ENCODE results near the gene SCUBE1.
"Not testable (repeated sequence)": the region's sequence is repeated elsewhere in the genome, so short reads cannot be mapped to it uniquely, and the experiment has no call there.

Gene SCUBE1

DNA sequence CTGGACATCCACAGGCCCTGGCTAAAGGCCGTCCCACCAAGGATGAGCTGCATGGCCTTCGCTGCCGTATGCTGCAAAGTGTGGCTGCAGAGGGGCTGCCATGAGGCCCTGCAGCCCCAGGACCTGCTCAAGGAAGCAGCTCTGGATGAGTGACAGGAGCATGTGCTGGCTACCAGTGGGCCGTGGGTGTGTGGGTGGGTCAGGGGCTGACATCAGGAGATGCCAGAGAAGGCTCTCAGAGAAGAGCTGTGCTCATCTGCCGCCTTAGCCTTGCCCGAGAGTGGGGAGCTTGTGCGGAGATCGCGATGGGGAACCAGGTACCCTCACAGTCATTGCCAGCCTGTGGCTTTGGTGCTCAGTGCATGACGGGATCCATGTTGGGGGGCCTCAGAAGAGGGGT lies 41.3 kb downstream of the SCUBE1 start:
- DNase-seq (ENCODE audit: low spot score): no peak

DNA sequence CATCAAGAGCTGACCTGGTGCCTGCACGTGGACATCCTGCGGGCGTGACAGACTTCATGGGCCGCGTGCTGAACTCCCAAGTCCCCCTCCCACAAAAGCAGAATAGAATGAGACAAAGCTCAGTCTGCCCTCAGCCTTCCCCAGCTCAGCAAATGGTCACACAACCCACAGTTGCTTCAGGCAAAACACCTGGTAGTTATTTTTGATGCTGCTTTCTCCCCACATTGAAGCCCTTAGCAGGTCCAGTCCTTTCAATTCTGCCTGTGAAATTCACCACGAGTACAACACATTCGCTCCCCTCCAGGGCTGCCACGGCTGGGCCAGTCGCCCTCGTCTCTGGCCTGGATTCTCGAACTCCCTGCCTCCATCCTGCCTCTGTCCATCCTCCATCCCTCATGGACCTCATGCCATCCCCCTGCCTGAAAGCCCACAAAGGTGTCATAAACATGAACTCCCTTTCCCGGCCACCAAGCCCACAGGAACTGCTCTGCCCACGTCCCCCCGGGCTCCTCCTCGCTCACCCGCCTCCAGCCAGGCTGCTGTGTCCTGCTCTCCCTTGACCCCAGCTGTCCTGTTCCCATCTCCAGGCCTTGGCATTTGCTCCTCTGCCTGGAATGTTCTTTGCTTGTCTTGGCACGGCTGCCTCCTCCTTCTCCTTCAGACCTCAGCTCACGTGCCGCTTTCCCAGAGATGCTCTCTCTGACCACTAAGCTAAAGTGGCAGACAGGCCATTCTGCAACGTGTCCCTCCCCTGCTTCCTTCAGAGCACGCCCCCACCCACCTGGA lies 42.1 kb downstream of the SCUBE1 start:
- no peak for DNase-seq (ENCODE audit: low spot score)

DNA sequence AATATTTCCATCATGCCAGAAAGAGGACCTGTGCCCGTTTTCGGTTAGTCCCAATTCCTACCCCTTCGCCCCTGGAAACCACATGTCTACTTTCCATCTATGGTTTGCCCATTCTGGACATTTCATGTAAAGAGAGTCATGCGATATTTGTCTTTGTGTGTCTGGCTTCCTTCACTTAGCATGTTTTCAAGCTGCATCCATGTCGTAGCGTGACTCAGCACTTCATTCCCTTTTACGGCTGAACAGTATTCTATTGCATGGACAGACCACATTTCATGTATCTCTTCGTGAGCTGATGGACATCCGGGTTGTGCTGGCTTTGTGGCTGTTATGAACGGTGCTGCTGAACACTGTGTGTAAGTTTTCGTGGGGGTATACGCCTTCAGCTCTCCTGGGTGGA lies 43.4 kb downstream of the SCUBE1 start:
- no peak for DNase-seq (ENCODE audit: low spot score)

DNA sequence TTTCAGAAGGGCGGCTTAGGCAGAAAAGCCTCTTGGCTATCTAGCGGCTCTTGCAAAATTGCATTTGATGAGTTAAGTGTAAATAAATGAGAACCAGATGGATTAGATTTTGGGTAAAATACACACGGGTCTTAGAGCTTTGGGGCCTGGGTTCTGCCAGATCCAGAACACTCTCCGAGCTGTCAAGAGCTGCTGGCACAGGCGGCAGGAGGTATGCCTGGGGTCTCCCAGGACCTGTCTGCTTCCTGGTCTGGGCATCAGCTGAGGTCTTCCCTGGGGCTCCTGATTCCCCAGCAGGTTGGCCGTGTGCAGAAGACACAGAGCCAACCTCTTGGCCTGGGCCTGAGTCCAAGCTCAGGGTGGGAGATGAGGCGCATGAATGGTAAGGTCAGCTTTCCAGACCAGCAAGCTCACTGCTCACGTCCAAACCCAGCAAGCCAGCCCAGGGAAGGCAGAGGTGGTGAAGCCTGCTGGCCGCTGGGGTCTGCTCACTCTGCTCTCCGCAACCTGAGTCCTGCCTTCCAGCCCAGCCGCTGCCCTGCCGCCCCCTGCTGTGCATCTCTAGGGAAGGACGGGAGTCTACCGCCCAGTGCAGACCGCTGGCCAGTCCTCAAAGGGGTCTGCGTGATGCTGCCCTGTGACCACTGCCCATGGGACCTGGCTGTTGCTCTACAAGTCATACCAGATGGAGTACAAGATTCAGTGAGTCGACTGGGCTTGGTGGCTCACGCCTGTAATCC lies 44.9 kb downstream of the SCUBE1 start:
- DNase-seq (ENCODE audit: low spot score): no peak

DNA sequence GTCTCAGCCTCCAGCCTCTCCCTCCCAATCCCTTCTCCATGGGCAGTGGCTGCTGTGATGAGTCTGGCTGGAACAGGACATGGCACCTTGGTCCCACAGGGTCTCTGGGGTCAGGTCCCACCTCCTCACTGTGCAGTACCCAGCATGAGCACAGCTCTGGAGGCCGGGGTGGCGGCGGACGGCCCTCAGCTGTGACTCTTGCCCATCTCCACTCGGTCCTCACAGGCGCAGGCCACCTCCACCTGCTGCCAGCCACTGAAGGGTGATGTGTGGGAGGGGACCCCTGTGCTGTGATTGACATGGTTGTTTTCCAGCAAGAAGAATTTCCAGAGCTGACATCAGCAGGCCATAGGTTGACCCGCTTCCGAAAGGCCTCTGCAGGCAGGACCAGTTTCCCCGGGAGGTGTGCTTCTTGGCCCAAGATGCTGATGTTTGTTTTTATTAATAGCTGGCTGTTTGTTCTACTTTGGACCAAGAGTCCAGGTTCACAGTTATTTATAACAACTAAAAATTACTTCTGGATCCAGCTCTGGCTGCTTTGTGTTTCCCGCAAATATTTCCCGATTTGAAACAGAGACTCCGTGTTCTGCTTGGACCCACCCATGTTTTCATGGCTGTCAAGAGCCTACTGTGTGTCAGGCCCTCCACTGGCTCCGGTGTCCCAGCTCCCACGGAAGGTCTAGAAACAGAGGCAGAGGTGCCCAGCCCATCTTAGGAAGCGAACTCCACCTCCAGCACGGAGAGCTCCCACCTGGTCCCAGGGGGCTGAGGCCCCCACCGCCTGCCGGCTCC lies 45.7 kb downstream of the SCUBE1 start:
- DNase-seq (ENCODE audit: low spot score): no peak

DNA sequence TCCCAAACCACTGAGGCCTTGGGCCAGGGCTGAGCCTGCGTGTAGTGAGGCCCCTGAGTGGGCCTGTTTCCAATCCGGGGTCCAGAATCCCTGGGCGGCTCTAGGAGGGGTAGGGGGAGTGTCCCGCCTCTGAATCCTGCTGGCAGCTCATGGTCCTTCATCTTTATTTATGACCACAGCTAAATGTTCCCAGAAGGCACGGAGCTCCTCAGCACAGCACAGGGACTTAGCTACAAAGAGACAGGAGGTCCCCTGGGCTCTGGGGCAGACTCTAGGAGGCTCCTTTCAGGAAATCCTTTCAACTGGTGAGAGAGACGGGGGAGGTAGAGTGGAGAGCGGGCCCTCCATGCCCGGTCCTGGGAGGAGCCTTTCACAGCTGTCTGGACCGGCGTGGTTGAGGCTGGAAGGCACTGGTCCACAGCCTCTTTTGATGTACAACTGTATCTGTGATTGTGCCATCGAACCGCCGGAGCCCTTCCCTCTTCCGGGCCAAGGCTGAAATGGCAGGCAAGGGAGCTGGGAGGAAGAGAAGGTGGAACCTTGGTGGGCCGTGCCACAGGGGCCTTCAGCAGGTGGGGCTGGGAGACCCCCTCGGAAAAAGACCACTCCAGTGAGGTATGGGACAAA lies 46.8 kb downstream of the SCUBE1 start:
- DNase-seq (ENCODE audit: low spot score): no peak

DNA sequence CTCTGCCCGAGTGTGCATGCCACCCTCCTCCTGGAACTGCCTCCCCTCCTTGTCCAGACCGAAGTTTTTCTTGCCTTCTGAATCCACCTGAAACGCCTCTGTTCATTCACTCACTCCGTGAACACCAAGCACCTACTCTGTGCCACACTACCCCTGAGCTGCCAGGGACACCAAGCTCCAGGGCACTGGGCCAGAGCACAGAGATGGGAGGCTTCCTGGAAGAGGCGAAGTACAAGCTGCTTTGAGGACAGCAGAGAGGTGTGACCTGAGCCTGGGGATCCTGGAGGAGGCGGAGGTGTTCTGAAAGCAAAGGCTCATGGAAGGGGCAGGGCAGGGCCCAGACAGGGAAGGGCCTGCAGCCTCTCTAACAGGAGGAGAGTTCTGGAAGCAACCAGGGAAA lies 47.5 kb downstream of the SCUBE1 start:
- no peak for DNase-seq (ENCODE audit: low spot score)

DNA sequence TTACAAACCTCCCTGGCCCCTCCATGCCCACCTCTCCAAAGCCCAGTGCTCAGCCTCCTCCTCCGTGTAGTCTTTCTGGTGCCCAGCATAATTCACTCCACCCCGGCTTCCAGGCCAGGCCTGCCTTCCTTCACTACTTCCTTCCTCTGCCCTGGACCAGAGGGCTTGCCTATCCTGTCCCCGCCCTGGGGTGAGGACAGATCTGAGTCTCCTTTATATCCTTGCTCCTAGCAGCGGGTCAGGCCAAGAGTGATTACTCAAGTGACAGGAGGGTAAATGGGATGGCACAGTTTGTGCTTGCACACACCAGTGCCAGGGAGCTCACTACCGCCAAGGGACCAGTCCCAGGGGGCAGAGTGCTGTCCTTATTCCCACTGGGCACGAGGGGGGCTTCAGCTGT lies 48.0 kb downstream of the SCUBE1 start:
- DNase-seq (ENCODE audit: low spot score): no peak

DNA sequence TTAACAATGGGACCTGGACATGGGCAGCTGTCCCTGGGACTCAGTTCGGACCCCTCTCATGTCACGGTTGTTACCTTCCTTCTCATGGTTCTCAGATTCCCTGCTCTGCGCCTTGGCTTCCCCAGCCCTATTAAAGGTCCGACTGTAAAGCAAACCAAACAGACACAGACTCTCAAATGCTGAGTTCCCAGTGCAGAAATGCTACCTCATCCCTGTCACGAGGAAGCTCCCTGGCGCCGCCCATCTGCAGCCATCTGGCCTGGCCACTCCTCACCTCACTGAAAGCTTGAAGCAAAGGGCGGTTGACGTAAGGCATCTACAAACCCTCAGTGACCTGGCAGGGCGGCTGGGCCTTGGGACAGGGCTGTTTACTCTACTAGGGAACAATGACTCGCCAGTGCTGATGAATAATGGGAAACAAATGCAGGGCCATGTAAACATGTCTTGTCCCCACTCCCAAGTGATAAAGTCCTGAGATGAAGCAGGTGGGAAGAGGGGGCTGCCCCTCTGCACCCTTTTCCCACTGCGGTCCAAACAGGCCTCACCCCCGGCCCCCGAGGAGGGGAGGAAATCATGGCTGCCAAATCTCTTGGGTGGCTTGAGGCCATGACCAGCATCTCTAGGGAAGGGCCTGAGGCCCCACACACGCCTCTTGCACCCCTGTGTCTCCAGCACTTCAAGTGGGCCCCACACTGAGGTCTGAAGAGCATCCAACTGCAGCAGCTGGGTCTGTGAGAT lies 49.3 kb downstream of the SCUBE1 start:
- no peak for DNase-seq (ENCODE audit: low spot score)

DNA sequence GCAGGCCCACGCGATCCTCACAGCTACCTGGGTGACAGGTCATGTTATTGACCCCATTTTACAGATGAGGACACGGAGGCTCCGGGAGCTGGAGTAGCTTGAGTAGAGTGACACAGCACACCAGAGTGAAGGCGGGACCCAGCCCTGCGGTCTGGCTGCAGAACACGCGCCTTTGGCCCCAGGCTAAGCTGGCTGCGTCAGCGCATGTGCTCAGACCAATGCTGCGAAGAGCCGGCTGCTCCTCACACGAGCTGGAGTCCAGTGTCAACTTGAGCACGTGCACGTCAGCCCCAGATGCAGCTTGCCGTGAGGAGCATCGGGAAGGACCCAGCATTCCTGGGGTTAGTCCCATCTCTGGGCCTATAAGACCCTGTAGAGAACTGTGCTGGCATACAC lies 49.9 kb downstream of the SCUBE1 start:
- no peak for DNase-seq (ENCODE audit: low spot score)

DNA sequence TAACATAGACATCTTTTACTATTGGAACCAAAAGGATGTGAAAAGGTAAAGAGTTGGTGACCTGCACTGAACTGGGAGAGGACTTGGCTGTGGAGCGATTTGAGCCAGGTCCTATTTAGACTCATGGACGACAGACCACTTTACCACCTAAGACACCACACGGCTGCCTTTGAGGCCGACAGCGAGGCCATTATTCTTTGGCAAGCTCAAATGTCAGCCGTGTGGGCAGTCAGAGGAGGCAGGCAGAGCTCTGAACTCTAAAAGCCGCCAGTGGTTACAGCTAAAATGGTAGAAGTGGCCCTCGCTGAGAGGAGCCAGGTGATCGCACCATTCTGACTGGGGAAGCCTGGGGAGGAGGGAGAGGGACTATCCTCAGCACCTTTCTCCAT lies 50.5 kb downstream of the SCUBE1 start:
- no peak for DNase-seq (ENCODE audit: low spot score)

DNA sequence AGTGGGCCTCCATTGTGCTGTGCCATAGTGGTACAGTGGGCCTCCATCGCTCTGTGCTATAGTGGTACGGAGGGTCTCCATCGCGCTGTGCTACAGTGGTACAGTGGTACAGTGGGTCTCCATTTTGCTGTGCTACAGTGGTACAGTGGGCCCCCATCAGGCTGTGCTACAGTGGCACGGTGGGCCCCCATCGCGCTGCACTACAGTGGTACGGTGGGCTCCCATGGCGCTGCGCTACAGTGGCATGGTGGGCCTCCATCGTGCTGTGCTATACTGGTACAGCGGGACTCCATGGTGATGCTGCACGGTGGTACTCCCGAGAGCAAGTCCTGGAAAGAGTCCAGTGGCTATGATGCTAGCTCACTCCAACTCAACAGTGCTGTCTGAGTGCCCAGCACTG lies 51.8 kb downstream of the SCUBE1 start:
- no peak for DNase-seq (ENCODE audit: low spot score)

DNA sequence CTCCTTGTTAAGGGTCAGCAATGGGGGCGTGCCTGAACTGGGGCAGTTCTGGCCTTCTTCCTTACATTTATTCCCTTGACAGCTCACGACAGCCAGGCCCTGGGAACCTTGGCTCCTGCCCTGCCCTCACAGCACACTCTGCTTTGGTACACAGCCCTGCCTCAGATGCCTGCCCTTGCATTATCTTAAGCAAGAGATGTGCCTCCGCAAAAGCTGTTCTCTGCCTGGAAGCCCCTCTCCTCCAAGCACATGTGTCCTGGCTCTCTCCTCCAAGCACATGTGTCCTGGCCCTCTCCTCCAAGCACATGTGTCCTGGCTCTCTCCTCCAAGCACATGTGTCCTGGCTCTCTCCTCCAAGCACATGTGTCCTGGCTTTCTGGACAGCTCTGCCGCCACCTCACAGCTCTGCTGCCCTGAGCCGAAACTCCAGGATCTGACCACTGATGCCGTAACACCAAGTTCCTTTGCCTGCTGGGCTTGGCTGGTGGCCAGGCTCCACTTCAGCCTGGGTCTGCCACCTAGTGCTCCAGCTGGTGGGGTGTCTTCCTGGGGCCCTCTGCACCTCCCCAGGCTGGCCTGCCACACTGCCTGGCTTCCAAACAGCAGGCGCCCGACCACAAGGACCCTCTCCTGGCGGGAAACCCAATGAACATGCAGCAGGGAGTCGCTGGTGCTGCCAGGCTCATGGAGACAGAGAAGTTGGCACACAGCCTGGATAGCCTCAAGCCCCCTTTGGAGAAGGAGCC lies 53.0 kb downstream of the SCUBE1 start:
- DNase-seq (ENCODE audit: low spot score): no peak

DNA sequence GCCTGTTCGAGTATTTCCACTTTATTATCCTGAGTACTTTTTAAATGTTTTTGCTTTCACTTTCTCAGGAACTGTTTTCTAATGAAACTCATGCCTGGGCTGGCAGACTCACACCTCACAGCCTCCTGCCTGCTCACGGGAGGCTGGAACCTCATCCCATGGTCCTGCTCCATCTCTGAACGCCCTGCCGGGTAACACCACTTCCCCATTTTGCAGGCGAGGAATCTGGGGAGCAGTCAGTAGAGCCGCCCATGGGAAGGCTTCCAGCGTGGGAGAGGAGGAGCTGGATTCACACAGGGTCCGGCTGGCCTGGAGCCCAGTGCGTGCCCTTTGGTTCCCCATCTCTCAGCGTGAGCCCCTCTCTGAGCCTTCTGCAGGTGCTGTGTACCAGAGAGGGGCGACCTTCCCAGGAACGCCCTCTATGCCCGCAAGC lies 53.6 kb downstream of the SCUBE1 start:
- DNase-seq (ENCODE audit: low spot score): no peak

DNA sequence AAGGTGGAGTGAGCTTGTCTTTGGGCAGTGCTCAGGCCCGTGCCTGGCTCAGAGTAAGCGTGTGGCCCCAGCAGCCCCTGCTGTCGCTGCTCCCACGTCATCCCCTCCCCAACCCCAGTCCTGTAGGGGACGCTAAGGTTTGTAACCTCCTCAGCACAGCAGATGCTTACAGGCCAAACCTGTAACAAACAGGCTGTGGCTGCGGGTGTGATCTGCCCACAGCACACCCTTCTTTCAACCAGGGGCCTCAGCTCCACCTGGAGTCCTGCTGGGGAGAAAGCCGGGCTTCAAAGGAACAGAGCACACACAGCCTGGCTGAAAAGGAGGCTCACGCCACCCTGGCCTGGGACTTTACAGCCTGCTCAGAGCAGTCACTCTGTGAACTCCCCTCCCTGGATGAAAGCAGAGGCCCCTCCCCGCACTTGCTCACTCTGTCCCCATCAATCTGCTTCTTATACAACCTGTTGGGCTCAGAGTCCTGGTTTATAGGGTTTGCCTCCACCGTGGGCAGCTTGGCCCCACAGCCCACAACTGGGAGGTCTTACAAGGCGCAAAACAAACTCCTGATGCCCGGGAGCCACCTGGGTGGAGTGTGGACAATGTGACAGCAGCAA lies 54.3 kb downstream of the SCUBE1 start:
- no peak for DNase-seq (ENCODE audit: low spot score)

DNA sequence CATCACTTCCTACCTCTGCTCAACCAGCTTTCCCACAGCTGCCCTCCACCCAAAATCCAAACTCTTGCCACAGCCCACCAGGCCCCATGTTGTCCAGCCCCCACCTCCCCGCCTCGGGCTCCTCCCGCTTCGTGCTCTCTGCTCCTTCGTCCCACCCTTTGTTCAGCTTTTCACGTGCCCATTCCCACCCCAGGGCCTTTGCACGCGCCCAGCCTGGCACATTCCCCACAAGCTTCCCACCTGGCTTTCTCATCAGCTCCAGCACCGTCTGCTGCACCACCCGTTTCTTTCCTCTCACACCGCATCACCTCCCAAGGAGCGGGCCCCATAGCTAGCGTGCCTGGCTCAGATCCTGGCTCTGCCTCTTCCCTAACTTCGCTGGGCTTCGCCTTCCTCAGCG lies 54.8 kb downstream of the SCUBE1 start:
- DNase-seq (ENCODE audit: low spot score): no peak

DNA sequence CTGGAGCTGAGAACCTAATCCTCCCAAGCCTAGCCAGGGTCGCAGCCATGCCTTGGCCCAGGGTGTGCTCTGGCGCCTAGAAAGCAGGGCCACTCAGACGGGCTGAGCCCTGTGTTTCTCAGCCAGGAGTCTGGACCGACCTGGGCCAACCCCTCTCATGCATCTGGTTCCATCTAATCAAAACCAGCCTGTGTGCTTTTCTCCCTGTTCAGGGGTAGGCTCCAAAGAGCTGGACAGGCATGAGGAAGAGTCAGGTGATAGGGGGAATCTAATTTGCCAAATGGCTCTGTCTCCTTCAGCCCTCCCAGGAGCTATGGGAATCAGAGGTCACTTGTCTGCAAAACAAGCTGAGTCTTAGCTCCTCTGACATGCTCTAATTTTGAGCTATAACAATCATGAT lies 55.7 kb downstream of the SCUBE1 start:
- no peak for DNase-seq (ENCODE audit: low spot score)

DNA sequence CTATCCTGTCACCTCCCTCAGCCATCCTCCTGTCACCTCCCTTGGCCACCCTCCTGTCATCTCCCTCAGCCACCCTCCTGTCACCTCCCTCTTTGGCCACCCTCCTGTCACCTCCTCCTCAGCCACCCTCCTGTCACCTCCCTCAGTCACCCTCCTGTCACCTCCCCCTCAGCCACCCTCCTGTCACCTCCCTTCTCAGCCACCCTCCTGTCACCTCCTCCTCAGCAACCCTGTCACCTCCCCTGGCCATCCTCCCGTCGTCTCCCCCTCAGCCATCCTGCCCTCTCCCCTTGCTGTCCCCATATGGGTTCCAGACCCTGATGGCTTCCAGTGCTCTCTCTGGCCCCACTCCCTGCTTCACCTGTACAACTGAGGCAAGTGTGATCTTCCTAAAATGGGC lies 61.8 kb downstream of the SCUBE1 start:
- DNase-seq (ENCODE audit: low spot score): no peak

DNA sequence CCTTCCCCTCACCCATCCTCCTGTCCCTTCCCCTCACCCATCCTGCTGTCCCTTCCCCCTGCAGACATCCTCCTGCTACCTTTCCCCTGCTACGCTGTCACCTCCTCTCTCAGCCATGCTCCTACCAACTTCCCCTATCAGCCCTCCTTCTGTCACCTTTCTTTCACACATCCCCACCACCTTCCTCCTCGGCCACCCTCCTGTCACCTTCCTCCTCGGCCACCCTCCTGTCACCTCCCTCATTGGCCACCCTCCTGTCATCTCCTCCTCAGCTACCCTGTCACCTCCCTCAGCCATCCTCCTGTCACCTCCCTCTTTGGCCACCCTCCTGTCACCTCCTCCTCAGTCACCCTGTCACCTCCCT lies 62.7 kb downstream of the SCUBE1 start:
- DNase-seq (ENCODE audit: low spot score): not testable (repeated sequence)

DNA sequence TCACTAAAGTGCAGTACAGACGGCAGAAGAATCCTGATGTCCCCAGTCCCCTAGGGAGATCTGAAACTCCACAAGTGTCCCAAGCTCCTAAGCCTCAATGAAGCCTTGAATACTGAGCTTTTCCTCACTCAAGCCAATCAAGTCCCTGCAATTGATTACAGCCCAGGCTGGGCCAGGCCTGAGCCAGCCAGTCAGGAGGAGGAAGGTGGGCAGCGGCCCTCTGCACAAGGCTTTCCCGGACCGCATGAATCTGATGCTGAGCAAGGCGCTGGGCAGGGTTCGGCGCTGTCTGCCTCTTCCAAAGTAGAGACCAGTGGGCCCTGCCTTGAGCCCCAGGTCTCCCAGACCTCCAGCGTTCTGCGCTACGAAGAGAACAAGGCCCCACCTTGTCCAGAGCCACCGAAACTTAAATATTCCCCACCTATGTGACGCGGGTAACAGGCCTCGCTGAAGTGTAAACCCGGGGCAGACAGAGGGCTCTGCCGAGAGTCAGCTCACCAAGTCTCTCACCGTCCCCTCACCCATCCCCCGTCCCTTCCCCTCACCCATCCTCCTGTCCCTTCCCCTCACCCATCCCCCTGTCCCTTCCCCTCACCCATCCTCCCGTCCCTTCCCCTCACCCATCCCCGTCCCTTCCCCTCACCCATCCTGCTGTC lies 63.2 kb downstream of the SCUBE1 start:
- DNase-seq (ENCODE audit: low spot score): no peak
